Measurements from ENCODE around the gene SUPT3H.

The SUPT3H gene

DNA sequence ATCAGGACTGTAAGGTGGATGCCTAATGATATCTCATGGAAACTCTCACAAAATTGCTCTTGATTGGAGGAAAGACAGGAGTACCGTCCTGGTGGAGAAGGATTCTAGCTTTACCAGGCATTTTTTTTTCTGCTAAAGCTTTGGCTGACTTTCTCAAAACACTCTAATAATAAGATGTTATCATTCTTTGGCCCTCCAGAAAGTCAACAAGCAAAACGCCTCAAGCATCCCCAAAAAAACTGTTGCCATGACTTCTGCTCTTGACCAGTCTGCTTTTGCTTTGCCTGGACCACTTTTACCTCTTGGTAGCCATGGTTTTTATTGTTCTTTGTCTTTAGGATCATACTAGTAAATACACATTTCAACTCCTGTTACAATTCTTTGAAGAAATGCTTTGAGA, 105.1 kb downstream of the SUPT3H start:
- Histone ChIP-seq H3K36me3 (no peaks in the 10 kb centered on the region), H3K27ac (no peak overlapping the region), H3K4me3 (no peak overlapping the region), H3K9me3 (no peaks in the 10 kb centered on the region), H3K27me3 (no peaks in the 10 kb centered on the region), H3K4me1 (no peaks in the 10 kb centered on the region)
- TF ChIP-seq, protein P1, sequence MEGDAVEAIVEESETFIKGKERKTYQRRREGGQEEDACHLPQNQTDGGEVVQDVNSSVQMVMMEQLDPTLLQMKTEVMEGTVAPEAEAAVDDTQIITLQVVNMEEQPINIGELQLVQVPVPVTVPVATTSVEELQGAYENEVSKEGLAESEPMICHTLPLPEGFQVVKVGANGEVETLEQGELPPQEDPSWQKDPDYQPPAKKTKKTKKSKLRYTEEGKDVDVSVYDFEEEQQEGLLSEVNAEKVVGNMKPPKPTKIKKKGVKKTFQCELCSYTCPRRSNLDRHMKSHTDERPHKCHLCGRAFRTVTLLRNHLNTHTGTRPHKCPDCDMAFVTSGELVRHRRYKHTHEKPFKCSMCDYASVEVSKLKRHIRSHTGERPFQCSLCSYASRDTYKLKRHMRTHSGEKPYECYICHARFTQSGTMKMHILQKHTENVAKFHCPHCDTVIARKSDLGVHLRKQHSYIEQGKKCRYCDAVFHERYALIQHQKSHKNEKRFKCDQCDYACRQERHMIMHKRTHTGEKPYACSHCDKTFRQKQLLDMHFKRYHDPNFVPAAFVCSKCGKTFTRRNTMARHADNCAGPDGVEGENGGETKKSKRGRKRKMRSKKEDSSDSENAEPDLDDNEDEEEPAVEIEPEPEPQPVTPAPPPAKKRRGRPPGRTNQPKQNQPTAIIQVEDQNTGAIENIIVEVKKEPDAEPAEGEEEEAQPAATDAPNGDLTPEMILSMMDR (IDR thresholded peaks at IDR 0.05) = no peak
- no peak for DNase-seq
- intact Hi-C loops (cut with DNase I; ENCODE audit: low total_unique reads) = no loop called here

DNA sequence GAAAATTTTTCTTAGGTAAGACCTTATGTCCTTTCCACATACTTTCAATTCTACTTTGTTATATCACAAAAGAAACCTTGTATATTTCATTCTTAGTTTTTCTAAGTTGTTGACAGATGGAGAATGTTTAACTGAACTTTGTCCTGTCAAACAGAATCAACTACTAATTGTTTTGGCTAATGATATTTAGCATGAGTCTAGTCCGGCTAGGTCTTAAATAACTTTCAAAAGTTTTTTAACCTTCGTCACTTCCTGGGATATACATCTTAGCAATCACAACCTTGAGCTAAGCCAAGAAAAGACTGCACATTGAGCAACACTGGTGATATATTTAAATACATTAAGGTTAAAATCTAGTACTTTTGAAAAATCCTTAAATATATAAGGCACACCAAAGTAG, 112.5 kb downstream of the SUPT3H start:
- H3K27me3 ChIP-seq = no peaks in the 10 kb centered on the region
- H3K4me1 ChIP-seq = no peaks in the 10 kb centered on the region
- H3K9me3 ChIP-seq = no peaks in the 10 kb centered on the region
- intact Hi-C loops (cut with DNase I; ENCODE audit: low total_unique reads) = no loop called here
- no peak overlapping the region for H3K4me3 ChIP-seq
- no peak for DNase-seq
- H3K36me3 ChIP-seq = no peaks in the 10 kb centered on the region
- H3K27ac ChIP-seq = no peak overlapping the region
- TF ChIP-seq, protein P1 (IDR thresholded peaks at IDR 0.05) = no peak

DNA sequence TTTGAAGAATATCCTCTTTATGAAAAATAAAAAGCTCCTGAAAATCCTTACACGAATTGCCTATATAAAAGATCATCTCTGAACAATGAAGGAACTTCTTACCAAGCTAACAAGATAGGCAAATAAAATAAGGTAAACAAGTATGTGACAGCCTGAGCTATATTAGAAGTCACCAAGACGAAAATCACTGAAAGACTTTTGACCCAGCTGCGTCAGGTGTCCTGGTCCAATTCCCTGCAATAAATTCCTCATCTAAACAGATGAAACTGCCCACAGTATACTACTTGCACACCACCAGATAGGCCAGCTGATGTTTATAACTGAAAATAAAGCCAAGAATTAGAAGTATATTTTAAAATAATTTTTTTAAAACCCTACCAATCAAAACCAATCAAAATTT, 117.0 kb downstream of the SUPT3H start:
- Histone ChIP-seq H3K4me3 (no peak overlapping the region), H3K4me1 (no peaks in the 10 kb centered on the region), H3K27ac (no peak overlapping the region), H3K9me3 (no peaks in the 10 kb centered on the region), H3K36me3 (no peaks in the 10 kb centered on the region), H3K27me3 (no peaks in the 10 kb centered on the region)
- TF ChIP-seq, protein P1 (IDR thresholded peaks at IDR 0.05) = no peak
- intact Hi-C loops (cut with DNase I; ENCODE audit: low total_unique reads) = no loop called here
- DNase-seq = no peak

DNA sequence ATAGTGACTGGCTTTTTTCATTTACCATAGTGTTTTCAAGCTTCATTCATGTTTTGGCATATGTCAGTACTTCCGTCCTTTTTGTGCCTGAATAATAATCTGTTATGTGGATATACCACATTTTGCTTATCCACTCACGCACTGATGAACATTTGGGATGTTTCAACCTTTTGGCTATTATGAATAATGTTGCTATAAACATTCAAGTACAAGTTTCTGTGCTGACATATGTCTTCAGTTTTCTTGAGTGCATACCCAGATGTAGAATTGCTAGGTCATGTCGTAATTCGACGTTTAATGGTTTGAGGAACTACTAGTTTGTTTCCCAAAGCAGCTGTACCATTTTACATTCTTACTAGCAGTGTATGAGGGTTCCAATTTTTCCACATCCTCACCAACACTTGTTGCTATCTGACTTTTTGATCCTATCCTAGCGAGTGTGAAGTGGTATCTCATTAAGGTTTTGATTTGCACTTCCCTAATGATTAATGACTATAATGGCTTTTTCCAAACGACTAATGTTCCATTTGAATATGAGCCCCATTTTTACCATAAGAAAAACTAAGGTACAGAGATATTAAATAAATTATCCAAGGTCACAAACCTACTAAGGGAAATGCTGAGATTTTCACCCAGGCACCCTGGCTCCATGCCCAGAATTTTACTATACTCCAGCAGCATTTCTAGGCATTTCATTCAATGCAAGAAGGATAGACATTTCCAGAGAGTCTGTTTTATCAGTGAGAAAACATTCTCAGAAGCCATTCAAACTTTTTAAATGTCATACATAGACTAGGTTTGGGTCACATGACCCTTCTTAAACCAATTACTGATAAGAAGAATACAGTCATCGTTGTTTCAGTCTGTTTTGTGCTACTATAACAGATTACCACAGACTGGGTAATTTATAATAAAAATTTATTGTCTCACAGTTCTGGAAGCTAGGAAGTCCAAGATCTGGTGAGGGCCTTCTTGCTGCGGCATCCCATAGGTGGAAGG, 120.7 kb downstream of the SUPT3H start:
- no peaks in the 10 kb centered on the region for H3K4me1 ChIP-seq
- no peak overlapping the region for H3K27ac ChIP-seq
- no peak overlapping the region for H3K4me3 ChIP-seq
- no peaks in the 10 kb centered on the region for H3K9me3 ChIP-seq
- no peak for DNase-seq
- intact Hi-C loops (cut with DNase I; ENCODE audit: low total_unique reads) = no loop called here
- TF ChIP-seq, protein P1 (IDR thresholded peaks at IDR 0.05) = no peak
- no peaks in the 10 kb centered on the region for H3K36me3 ChIP-seq
- no peaks in the 10 kb centered on the region for H3K27me3 ChIP-seq

DNA sequence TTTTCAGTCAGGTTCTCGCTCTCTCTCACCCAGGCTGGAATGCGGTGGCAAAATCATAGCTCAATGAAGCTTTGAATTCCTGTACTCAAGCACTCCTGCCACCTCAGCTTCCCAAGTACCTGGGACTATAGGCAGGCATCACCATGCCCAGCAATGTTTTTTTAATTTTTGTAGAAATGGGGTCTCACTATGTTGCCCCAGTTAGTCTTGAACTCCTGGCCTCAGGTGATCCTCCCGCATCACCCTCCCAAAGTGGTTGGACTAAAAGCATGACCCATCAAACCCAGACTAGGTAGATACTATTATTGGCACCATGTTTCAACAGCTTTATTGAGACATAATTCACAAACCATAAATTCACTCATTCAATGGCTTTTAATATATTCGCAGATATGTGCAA, 122.3 kb downstream of the SUPT3H start:
- Histone ChIP-seq H3K9me3 (no peaks in the 10 kb centered on the region), H3K4me1 (no peaks in the 10 kb centered on the region), H3K36me3 (no peaks in the 10 kb centered on the region), H3K4me3 (no peak overlapping the region), H3K27ac (no peak overlapping the region), H3K27me3 (no peaks in the 10 kb centered on the region)
- TF ChIP-seq, protein P1 (IDR thresholded peaks at IDR 0.05) = no peak
- no peak for DNase-seq
- intact Hi-C loops (cut with DNase I; ENCODE audit: low total_unique reads) = no loop called here

Data from tibial artery (tissue), 4 donors.